Erythroblast (primary cell): ENCODE data around the gene C14orf119.

Experiments
- GATA1 ChIP-seq: IDR thresholded peaks from 2 replicates; pipeline ENCODE4 v1.6.1; 2011; ENCODE audit warnings: low read depth, mild to moderate bottlenecking, control low read depth, low read length, moderate library complexity
- POLR2A ChIP-seq: IDR thresholded peaks from 2 replicates; pipeline ENCODE4 v1.6.1; 2011; ENCODE audit warnings: mild to moderate bottlenecking, low read length

DNA sequence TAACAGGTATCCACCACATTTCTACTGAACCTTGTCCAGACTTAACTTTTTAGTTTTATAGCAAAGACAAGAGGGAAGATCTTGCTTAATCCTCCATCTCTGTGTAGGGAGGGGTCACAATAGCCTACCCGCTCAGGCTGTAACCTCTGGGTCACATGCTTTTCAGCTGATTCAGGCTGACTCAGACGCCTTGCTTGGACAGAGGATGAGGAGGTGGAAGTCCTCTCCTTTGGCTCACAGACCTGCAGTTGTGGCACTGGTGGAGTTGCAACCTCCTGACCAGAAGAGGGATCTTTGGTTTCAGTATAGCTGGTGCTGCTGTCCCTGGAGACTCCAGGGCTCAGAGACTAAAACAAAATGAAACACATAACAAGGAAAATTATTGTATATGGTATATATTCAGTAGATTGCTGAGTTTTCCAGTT lies 16.6 kb upstream of the C14orf119 start:
- no peak for TF ChIP-seq POLR2A
- no peak for TF ChIP-seq GATA1
